ENCODE measurements around the gene DOK3. TPM values are rescaled to one million over a fixed set of nuclear protein-coding genes. Genes with fewer than 3 reads are reported as not detected.
A peak's percentile ranks its signal among the peaks of the same experiment; 100 is the strongest.

The DOK3 gene
- total RNA-seq, 4 donors from 2014 or later: 2.1 to 52.0 (median 5.5) TPM

- peak overlapping the region in 2 of 4 donors; percentile 35 to 71 for H3K27ac ChIP-seq
- H3K9me3 ChIP-seq: no peaks in the 10 kb centered on the region
- no peak for DNase-seq
- TF ChIP-seq CTCF (IDR thresholded peaks at IDR 0.05): no peak
- TF ChIP-seq POLR2A (IDR thresholded peaks at IDR 0.05): no peak
- no peaks in the 10 kb centered on the region for H3K27me3 ChIP-seq
- peaks cover 0 to 43% (median 10%) of the 10 kb centered on the region in 4 donors for H3K4me1 ChIP-seq
- H3K4me3 ChIP-seq: no peak overlapping the region
- no peaks in the 10 kb centered on the region for H3K36me3 ChIP-seq
Measured at GRCh38 chr5:177476531-177477233, 32.9 kb downstream of the DOK3 start.

- DNase-seq: no peak
- no peak for TF ChIP-seq CTCF (IDR thresholded peaks at IDR 0.05)
- TF ChIP-seq POLR2A (IDR thresholded peaks at IDR 0.05): no peak
- H3K27ac ChIP-seq: no peak overlapping the region
- H3K27me3 ChIP-seq: no peaks in the 10 kb centered on the region
- no peak overlapping the region for H3K4me3 ChIP-seq
- peaks cover 0 to 49% (median 10%) of the 10 kb centered on the region in 4 donors for H3K4me1 ChIP-seq
- H3K9me3 ChIP-seq: no peaks in the 10 kb centered on the region
- no peaks in the 10 kb centered on the region for H3K36me3 ChIP-seq
Measured at GRCh38 chr5:177475563-177476427, 33.8 kb downstream of the DOK3 start.

- H3K4me3 ChIP-seq: no peak overlapping the region
- no peaks in the 10 kb centered on the region for H3K27me3 ChIP-seq
- H3K27ac ChIP-seq: peak overlapping the region in 1 of 4 donors; percentile 85
- no peaks in the 10 kb centered on the region for H3K9me3 ChIP-seq
- peaks cover 0 to 48% (median 10%) of the 10 kb centered on the region in 4 donors for H3K4me1 ChIP-seq
- no peak for TF ChIP-seq POLR2A (IDR thresholded peaks at IDR 0.05)
- TF ChIP-seq CTCF (IDR thresholded peaks at IDR 0.05): no peak
- DNase-seq: no peak
- H3K36me3 ChIP-seq: no peaks in the 10 kb centered on the region
Measured at GRCh38 chr5:177474846-177475562, 34.6 kb downstream of the DOK3 start.

- no peaks in the 10 kb centered on the region for H3K9me3 ChIP-seq
- DNase-seq: no peak
- peaks cover 0 to 39% (median 10%) of the 10 kb centered on the region in 4 donors for H3K4me1 ChIP-seq
- H3K4me3 ChIP-seq: peak overlapping the region in 2 of 4 donors; percentile 70 to 71
- no peak for TF ChIP-seq CTCF (IDR thresholded peaks at IDR 0.05)
- TF ChIP-seq POLR2A (IDR thresholded peaks at IDR 0.05): no peak
- H3K36me3 ChIP-seq: no peaks in the 10 kb centered on the region
- no peaks in the 10 kb centered on the region for H3K27me3 ChIP-seq
- peak overlapping the region in 3 of 4 donors; percentile 62 to 85 (median 77) for H3K27ac ChIP-seq
Measured at GRCh38 chr5:177474002-177474476, 35.6 kb downstream of the DOK3 start.

- Histone ChIP-seq H3K27ac (peak within 1 kb of the TSS; percentile 57 to 85 (median 70)), H3K9me3 (no peaks in the 10 kb centered on the region), H3K4me1 (peaks cover 0 to 33% (median 10%) of the 10 kb centered on the region in 4 donors), H3K27me3 (no peaks in the 10 kb centered on the region), H3K36me3 (no peaks in the 10 kb centered on the region), H3K4me3 (peak within 1 kb of the TSS; percentile 55 to 71 (median 70))
- TF ChIP-seq CTCF (IDR thresholded peaks at IDR 0.05) (no peak), POLR2A (IDR thresholded peaks at IDR 0.05) (no peak)
- no peak for DNase-seq
Measured at GRCh38 chr5:177473443-177474001, 36.1 kb downstream of the DOK3 start, which contains the start of gene DBN1. Gene DBN1 (minus strand): TSS chr5:177473634. CDS start chr5:177473521, 113 bp downstream.
